Pancreas (tissue), 10 donors: ENCODE data around the gene HADHA. TPM values are rescaled to one million over a fixed set of nuclear protein-coding genes. Genes with fewer than 3 reads are reported as not detected.

Experiments used
- ATAC-seq, 4 donors: fragments of 200-7000 bp; cut with Tn5 transposase; one replicate each; pipeline versions ENCODE4 v1.8.0 to v1.9.1; 2020; ENCODE audit warnings: mild to moderate bottlenecking in 4 of 4, moderate library complexity in 4 of 4
- DNase-seq, 6 donors: peaks; one replicate each; pipeline ENCODE4 v3.0.0-alpha.2; 2020
- FAIRE-seq: peaks from 2 replicates; lab custom pipeline; 2012; peaks lifted over from hg19 to GRCh38; lab: Jason Lieb, UNC
- H3K27ac ChIP-seq, 4 donors: fragments of 200-600 bp; sonication (generic); 1 replicate in 3 of 4; 2 replicates in 1 of 4; pipeline versions ENCODE4 v1.5.0 to v1.8.0; 2020
- H3K27me3 ChIP-seq, 4 donors: fragments of 200-600 bp; one replicate each; pipeline ENCODE4 v1.8.0; 2021
- H3K36me3 ChIP-seq, 3 donors: fragments of 200-600 bp; sonication (generic) in 1 of 3; one replicate each; pipeline versions ENCODE4 v1.5.0 to v1.8.0; 2020 to 2021
- H3K4me1 ChIP-seq, 3 donors: fragments of 200-600 bp; one replicate each; pipeline ENCODE4 v1.8.0; 2021
- H3K4me3 ChIP-seq, 4 donors: fragments of 200-600 bp; sonication (generic) in 2 of 4; one replicate each; pipeline versions ENCODE4 v1.5.0 to v1.8.0; 2020 to 2021
- H3K9me3 ChIP-seq, 4 donors: fragments of 200-600 bp; one replicate each; pipeline ENCODE4 v1.8.0; 2021
- CTCF ChIP-seq, 4 donors: fragments of 200-600 bp; sonication (generic) in 3 of 4; IDR thresholded peaks; one replicate each; pipeline versions ENCODE4 v1.5.0 to v1.8.0; 2021; ENCODE audit warnings: antibody characterized with exemption in 4 of 4
- WGBS, 2 donors: extraction: QIAGEN DNeasy Blood & Tissue Kit; methylation state at CpG; one replicate each; pipeline ENCODE4 v1.1.7; 2013; 5-methylcytosine and 5-hydroxymethylcytosine counted together
- intact Hi-C, 3 donors: fragments of 100-400 bp; cut with DNase I; formaldehyde crosslinking; loops; one replicate each; pipeline versions ENCODE4 v1.11.1 to v1.14.2; 2022
- polyA plus RNA-seq, 2 donors: library from polyadenylated mRNA; stranded (reverse); fragments of 200-250 nt; gene quantifications; one replicate each; pipeline ENCODE4 v1.2.3, GENCODE V29; 2013
- total RNA-seq, 6 donors: library from RNA; stranded (reverse); fragmentation: NEBNext Ultra II Directional in 4 of 6; extraction: Animal tissue kit (Norgen Biotek cat#: 25700) in 4 of 6; gene quantifications; one replicate each; pipeline versions ENCODE4 v1.2.1 to v1.2.4, GENCODE V29; 2021 to 2023
- donor health status: healthy with polysubstance abuse.
- donor health status: DM: no; HTN: no; CAD: no; lungs with moderate emphysema.
- donor health status: DM: no; HTN: no; CAD: no.
- donor health status: control.
- donor health status: control.
- donor health status: Bipolar disorder and iron deficiency.
- donor health status: DM: yes; HTN: yes; CAD: no.
- donor health status: DM: no; HTN: no; CAD: no.
- donor health status: DM: no; HTN: no; CAD: no.
- donor health status: DM: yes; HTN: yes; CAD: no.

HADHA gene
- total and polyA plus RNA-seq, 8 donors, result 32.1 to 89.6 (median 67.6) TPM

DNA sequence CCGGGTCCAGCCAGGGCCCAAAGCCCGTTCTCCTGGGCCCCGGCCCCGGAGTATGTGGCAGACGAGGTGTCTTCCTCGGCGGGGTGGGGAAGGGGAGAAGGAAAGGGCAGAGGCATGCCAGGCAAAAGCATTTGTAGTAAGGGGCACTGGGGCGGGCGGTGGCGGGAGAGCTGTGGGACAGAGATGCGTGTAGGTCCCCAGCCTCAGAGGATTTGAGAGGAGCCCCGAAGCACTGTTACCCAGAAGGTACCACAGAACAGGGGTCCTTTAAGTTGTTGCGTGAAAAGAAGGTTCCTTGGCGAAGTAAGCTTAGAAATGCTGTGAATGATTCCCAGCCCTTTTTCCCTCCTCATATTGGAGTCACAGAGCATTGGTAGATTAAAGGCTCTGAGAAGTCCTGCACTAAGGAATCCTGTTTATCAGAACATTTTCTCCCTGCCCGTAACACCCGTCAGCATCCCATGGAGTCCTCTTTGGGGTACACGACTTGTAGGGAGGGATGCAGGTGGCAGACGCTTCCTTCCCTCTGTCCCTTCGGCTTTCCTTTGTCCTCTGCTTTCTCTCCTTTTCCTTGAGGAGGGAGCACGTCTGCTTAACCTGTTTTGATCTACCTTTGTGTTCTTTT is 59.0 kb downstream of the HADHA start:
- no peak for ATAC-seq
- intact Hi-C loops, result no loop called here
- Histone ChIP-seq H3K4me3 (peak overlapping the region; percentile 20 to 61 (median 50)), H3K27ac (no peak overlapping the region), H3K9me3 (no peaks in the 10 kb centered on the region), H3K27me3 (no peaks in the 10 kb centered on the region), H3K4me1 (no peaks in the 10 kb centered on the region), H3K36me3 (peaks cover 0 to 2% (median 0%) of the 10 kb centered on the region in 3 donors)
- WGBS, 2 donors, result 51 to 54% methylated on average over 20 of the region's 20 CpGs
- peak in 1 of 6 donors; percentile 48 for DNase-seq
- TF ChIP-seq CTCF (IDR thresholded peaks at IDR 0.05), result no peak
- FAIRE-seq, result no peak

GRCh38 chr2:26184555-26185303 is 59.7 kb downstream of the HADHA start:
- DNase-seq, result peak; percentile 80 to 96 (median 89)
- H3K27ac ChIP-seq, result no peak overlapping the region
- TF ChIP-seq CTCF (IDR thresholded peaks at IDR 0.05), result peak; percentile 31 to 51 (median 42)

DNA sequence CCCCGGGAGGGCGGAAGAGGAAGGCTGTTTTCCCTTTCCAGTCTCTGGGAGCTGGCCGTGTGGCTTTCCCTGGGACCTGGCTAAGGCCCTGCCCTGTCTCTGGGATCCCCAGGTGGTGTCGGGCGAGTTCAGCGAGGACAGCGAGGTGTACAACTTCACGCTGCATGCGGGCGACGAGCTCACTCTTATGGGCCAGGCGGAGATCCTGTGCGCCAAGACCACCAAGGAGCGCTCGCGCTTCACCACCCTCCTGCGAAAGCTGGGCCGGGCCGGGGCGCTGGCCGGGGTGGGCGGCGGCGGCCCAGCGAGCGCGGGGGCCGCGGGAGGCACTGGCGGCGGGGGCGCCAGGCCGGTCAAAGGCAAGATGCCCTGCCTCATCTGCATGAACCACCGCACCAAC is 60.3 kb downstream of the HADHA start:
- H3K36me3 ChIP-seq, result no peaks in the 10 kb centered on the region
- H3K27me3 ChIP-seq, result no peaks in the 10 kb centered on the region
- intact Hi-C loops, result no loop called here
- H3K4me3 ChIP-seq, result peak overlapping the region; percentile 37 to 61 (median 50)
- no peak for FAIRE-seq
- H3K27ac ChIP-seq, result no peak overlapping the region
- ATAC-seq, result no peak
- no peaks in the 10 kb centered on the region for H3K9me3 ChIP-seq
- H3K4me1 ChIP-seq, result peaks cover 0 to 3% (median 0%) of the 10 kb centered on the region in 3 donors
- DNase-seq, result peak in 2 of 6 donors; percentile 24 to 59
- WGBS, 2 donors, result 56 to 62% methylated on average over 33 to 34 of the region's 34 CpGs
- no peak for TF ChIP-seq CTCF (IDR thresholded peaks at IDR 0.05)

More at GRCh38 chr2:26184555-26185303, 59.7 kb downstream of the HADHA start:
- no peaks in the 10 kb centered on the region for H3K27me3 ChIP-seq
- ATAC-seq (peak; percentile 89 to 97 (median 93)), FAIRE-seq (no peak)
- WGBS, 2 donors, result 1 to 3% methylated on average over 31 to 114 of the region's 114 CpGs
- H3K36me3 ChIP-seq, result no peaks in the 10 kb centered on the region
- no peaks in the 10 kb centered on the region for H3K4me1 ChIP-seq
- intact Hi-C loops, result no loop called here
- H3K4me3 ChIP-seq, result peak overlapping the region; percentile 37 to 61 (median 50)
- H3K9me3 ChIP-seq, result no peaks in the 10 kb centered on the region

DNA sequence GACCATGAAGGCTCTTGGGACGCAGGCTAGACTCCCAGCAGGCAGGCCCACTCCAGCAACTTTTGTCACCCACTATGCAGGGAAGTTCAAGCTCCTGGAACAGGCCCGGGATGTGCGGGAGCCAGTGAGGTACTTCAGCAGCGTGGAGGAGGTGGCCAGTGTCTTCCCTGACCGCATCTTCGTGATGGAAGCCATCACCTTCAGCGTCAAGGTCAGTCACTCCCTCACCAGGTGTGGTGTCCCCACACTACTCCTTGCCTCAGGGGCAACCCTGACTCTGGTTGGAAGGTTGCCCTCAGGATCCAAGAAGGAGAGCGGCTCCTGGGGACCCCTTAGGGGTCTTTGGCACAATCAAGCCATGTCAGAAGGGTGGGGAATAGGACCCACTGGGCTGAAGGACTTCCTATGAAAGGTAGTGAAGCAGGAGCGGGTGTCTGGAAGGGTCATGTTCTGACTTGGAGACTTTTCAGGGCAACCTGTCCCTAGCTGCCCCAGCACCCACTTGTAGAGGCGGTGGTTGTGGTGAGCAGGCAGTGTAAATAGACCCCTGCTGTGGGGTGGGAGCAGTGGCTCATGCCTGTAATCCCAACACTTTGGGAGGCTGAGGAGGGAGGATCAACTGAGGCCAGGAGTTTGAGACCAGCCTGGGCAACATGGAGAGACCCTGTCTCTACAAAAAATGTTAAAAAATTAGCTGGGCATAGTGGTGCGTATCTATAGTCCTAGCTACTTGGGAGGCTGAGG is 61.4 kb downstream of the HADHA start:
- H3K4me1 ChIP-seq, result peaks cover 0 to 3% (median 0%) of the 10 kb centered on the region in 3 donors
- ATAC-seq (no peak), DNase-seq (no peak), FAIRE-seq (no peak)
- TF ChIP-seq CTCF (IDR thresholded peaks at IDR 0.05), result no peak
- H3K36me3 ChIP-seq, result no peaks in the 10 kb centered on the region
- no peaks in the 10 kb centered on the region for H3K27me3 ChIP-seq
- H3K9me3 ChIP-seq, result no peaks in the 10 kb centered on the region
- WGBS, 2 donors, result 94 to 99% methylated on average over 11 of the region's 11 CpGs
- intact Hi-C loops, result no loop called here
- H3K4me3 ChIP-seq, result no peak overlapping the region
- no peak overlapping the region for H3K27ac ChIP-seq
